Spleen (tissue), 7 donors: ENCODE measurements around the gene SNRNP27.

Source experiments
- POLR2AphosphoS5 ChIP-seq, 3 donors: sonication (generic); formaldehyde crosslinking; IDR thresholded peaks; one replicate each; pipeline ENCODE4 v1.5.1; 2017; ENCODE audit warnings: antibody characterized with exemption in 3 of 3
- TF ChIP-seq, protein P1 (sequence below), 11 experiments: fragments of 200-600 bp in 7 of 11; fragments of 450-650 bp in 4 of 11; sonication (generic) in 4 of 11; IDR thresholded peaks in 8 of 11; conservative IDR thresholded peaks in 3 of 11; 1 replicate in 7 of 11; 2 replicates in 4 of 11; pipeline versions ENCODE4 v1.4.0 to v1.8.0; 2016 to 2021; ENCODE audit warnings: antibody characterized with exemption in 11 of 11, inconsistent platforms in 4 of 11, mild to moderate bottlenecking in 1 of 11
- donor health status: DM: no; HTN: no; CAD: no; lungs with moderate emphysema.
- donor health status: DM: no; HTN: no; CAD: no.
- donor health status: DM: no; HTN: no; CAD: no.

DNA sequence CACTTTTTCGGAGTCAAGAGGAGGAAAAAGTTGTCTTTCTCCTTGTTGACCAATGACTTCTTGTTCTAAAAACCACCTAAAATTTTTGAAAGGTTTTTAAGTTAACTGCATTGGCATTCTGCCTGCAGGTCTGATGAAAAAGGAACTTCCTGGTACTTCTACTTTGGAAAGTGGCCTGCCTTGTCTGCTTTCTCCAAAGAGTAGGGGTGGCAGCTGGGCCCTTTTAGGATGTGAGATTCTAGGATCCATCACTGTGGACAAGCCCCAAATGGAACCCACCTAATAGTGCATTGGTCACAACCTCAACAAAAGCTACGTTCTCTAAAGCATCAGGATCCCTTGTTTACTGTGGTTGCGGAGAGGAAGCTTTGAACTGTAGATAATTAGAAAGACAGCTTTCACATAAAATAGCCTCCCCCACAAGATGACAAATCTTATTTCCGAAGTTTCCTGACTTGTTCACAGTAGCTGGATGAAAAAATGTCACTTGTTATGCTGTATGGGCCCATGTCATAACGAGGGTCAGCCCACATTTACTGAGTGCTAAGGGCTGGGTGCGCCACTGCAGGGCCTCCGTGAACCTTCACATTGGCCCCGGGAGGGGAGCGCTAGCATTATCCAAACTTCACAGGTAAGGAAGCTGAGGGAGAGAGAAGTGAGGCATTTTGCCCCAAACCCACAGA is 50.2 kb downstream of the SNRNP27 start:
- TF ChIP-seq, protein P1, sequence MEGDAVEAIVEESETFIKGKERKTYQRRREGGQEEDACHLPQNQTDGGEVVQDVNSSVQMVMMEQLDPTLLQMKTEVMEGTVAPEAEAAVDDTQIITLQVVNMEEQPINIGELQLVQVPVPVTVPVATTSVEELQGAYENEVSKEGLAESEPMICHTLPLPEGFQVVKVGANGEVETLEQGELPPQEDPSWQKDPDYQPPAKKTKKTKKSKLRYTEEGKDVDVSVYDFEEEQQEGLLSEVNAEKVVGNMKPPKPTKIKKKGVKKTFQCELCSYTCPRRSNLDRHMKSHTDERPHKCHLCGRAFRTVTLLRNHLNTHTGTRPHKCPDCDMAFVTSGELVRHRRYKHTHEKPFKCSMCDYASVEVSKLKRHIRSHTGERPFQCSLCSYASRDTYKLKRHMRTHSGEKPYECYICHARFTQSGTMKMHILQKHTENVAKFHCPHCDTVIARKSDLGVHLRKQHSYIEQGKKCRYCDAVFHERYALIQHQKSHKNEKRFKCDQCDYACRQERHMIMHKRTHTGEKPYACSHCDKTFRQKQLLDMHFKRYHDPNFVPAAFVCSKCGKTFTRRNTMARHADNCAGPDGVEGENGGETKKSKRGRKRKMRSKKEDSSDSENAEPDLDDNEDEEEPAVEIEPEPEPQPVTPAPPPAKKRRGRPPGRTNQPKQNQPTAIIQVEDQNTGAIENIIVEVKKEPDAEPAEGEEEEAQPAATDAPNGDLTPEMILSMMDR (IDR thresholded peaks at IDR 0.05 in 8 of 11, conservative IDR thresholded peaks at IDR 0.05 in 3 of 11), result no peak
- no peak for TF ChIP-seq POLR2AphosphoS5 (IDR thresholded peaks at IDR 0.05)
